Subcutaneous abdominal adipose tissue (tissue), 5 donors: ENCODE results near the gene MAEA.

ENCODE experiments used
- H3K27ac ChIP-seq: one replicate; pipeline ENCODE4 v1.7.0; 2013; ENCODE audit warnings: low read depth, mild to moderate bottlenecking, inconsistent platforms, low read length, moderate library complexity
- H3K27me3 ChIP-seq, 5 donors: one replicate each; pipeline ENCODE4 v1.7.0; 2013; ENCODE audit warnings: low read length in 5 of 5, inconsistent platforms in 1 of 5; ENCODE audit not compliant: control insufficient read depth in 5 of 5, insufficient read depth in 4 of 5
- H3K36me3 ChIP-seq, 5 donors: one replicate each; pipeline ENCODE4 v1.7.0; 2013; ENCODE audit warnings: low read length in 5 of 5; ENCODE audit not compliant: control insufficient read depth in 5 of 5, insufficient read depth in 5 of 5
- H3K4me1 ChIP-seq, 5 donors: one replicate each; pipeline ENCODE4 v1.7.0; 2013; ENCODE audit warnings: low read length in 5 of 5, mild to moderate bottlenecking in 3 of 5, moderate library complexity in 1 of 5; ENCODE audit not compliant: control insufficient read depth in 5 of 5, insufficient read depth in 5 of 5
- H3K4me3 ChIP-seq, 5 donors: one replicate each; pipeline ENCODE4 v1.7.0; 2013; ENCODE audit warnings: low read length in 5 of 5, low read depth in 1 of 5
- H3K9ac ChIP-seq, 5 donors: one replicate each; pipeline ENCODE4 v1.7.0; 2013; ENCODE audit warnings: low read length in 5 of 5, mild to moderate bottlenecking in 4 of 5, moderate library complexity in 3 of 5
- H3K9me3 ChIP-seq, 5 donors: one replicate each; pipeline ENCODE4 v1.7.0; 2013; ENCODE audit warnings: low read length in 5 of 5; ENCODE audit not compliant: control insufficient read depth in 5 of 5
- donor health status: healthy.
- donor health status: healthy.
- donor health status: healthy.
- donor health status: healthy.
- donor health status: healthy.

Gene MAEA

DNA sequence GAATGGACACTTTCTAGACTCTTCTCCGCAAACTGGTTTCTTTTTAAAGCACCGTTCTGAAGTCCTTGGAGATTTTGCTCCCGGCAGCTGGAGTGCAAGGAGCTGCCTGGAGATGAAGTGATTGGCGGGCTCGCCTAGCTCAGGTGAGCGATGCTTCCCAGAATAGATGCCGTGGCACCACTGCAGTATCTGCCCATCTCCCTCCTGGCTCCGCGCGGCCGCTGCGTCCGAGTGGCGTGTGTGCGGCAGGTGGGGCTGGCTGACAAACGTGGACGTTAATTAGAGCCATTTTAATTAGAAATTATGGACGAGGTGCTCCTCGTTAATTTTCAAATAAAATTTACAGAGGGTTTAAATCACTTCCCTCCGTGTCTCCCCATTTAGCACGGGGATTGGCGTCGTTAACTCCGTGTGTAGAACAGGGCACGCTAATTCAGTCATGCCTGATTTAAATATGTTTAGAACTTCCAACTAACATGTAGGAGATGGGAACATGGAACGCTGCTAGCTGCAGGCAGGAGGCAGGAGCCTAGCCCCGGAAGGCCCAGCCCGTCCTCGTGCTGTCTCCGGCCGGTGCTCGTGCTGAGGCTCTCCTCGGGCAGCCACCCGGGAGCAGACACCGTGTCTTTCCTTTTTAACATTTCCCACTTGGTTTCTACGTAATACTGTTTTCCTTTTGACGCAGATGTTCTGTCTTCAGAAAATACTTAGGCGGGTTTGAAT, 68.9 kb downstream of the MAEA start:
- Histone ChIP-seq H3K4me1 (peaks cover 0 to 9% (median 0%) of the 10 kb centered on the region in 5 donors), H3K27ac (no peak overlapping the region), H3K4me3 (no peak overlapping the region), H3K9me3 (no peaks in the 10 kb centered on the region), H3K9ac (no peak overlapping the region), H3K27me3 (no peaks in the 10 kb centered on the region), H3K36me3 (peaks cover 0 to 75% (median 51%) of the 10 kb centered on the region in 5 donors)

DNA sequence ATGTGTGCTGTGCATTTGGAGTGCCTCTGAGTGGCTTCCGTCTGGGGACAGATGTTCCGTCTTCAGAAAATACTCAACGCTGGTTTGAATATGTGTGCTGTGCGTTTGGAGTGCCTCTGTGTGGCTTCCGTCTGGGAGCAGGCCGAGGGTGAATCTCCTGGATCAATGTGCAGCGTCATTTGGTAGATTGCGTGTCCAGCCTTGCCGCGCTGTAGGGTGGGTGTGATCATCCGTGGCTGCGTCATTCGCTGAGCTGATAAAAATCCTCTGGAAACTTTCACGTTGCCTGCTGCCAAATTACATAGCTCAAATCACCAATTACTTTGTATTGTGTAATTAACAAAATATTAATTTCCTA, 69.4 kb downstream of the MAEA start:
- H3K4me3 ChIP-seq = no peak overlapping the region
- peaks cover 0 to 9% (median 0%) of the 10 kb centered on the region in 5 donors for H3K4me1 ChIP-seq
- no peak overlapping the region for H3K9ac ChIP-seq
- peaks cover 0 to 74% (median 50%) of the 10 kb centered on the region in 5 donors for H3K36me3 ChIP-seq
- no peaks in the 10 kb centered on the region for H3K9me3 ChIP-seq
- H3K27ac ChIP-seq = no peak overlapping the region
- H3K27me3 ChIP-seq = no peaks in the 10 kb centered on the region

DNA sequence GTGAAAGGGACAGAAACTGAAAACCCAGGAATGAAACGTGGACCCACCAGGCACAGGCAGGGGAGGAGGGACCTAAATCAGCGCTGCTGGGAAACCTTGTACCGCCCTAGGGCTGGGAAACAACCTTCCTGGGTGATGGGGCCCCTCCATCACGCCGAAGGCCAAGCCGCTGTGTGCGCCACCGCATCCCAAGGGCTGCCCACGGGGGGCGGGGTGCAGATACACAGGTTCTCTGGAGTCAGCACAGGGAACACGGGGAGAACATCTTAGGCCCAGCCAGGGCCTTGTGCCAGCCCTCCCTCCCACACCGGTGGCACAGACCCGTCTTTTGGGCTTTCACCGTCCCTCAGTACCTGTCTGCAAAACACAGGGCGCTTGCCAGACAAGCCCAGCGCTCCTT, 70.3 kb downstream of the MAEA start:
- Histone ChIP-seq H3K36me3 (peaks cover 0 to 72% (median 44%) of the 10 kb centered on the region in 5 donors), H3K4me1 (peaks cover 0 to 9% (median 0%) of the 10 kb centered on the region in 5 donors), H3K9ac (peak overlapping the region in 1 of 5 donors; percentile 44), H3K27me3 (no peaks in the 10 kb centered on the region), H3K4me3 (no peak overlapping the region), H3K27ac (no peak overlapping the region), H3K9me3 (no peaks in the 10 kb centered on the region)

- Histone ChIP-seq H3K36me3 (peaks cover 0 to 70% (median 37%) of the 10 kb centered on the region in 5 donors), H3K27me3 (no peaks in the 10 kb centered on the region), H3K9ac (peak overlapping the region in 1 of 5 donors; percentile 44), H3K9me3 (no peaks in the 10 kb centered on the region), H3K4me3 (no peak overlapping the region), H3K4me1 (peaks cover 0 to 9% (median 0%) of the 10 kb centered on the region in 5 donors), H3K27ac (no peak overlapping the region)
Measured at GRCh38 chr4:1360423-1361283, 71.0 kb downstream of the MAEA start.

DNA sequence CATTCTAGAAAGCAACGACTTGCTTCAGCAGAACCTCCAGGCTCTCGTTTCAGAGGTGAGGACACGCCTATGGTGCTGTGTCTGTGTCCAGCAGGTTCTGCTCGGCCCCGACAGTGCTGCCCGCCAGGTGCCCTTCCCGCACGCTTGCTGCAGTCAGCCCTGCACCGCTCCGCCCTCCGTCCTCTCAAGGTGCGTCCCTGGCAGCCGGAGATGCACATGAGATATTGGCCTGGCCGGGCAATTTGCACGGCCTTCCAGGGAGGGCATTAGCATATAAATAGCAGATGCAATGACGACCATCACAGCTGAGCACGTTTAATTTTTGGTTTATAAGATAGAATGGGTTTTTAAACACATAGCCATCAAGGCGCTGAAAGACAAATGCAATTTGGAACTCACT, 71.7 kb downstream of the MAEA start:
- no peaks in the 10 kb centered on the region for H3K9me3 ChIP-seq
- H3K36me3 ChIP-seq = peaks cover 0 to 75% (median 34%) of the 10 kb centered on the region in 5 donors
- H3K27ac ChIP-seq = no peak overlapping the region
- H3K9ac ChIP-seq = no peak overlapping the region
- H3K27me3 ChIP-seq = no peaks in the 10 kb centered on the region
- H3K4me1 ChIP-seq = peaks cover 0 to 9% (median 0%) of the 10 kb centered on the region in 5 donors
- no peak overlapping the region for H3K4me3 ChIP-seq

GRCh38 chr4:1362046-1362445, 72.4 kb downstream of the MAEA start:
- H3K4me1 ChIP-seq = peaks cover 0 to 9% (median 0%) of the 10 kb centered on the region in 5 donors
- no peak overlapping the region for H3K9ac ChIP-seq
- no peaks in the 10 kb centered on the region for H3K9me3 ChIP-seq
- H3K36me3 ChIP-seq = peaks cover 0 to 77% (median 36%) of the 10 kb centered on the region in 5 donors
- H3K27me3 ChIP-seq = no peaks in the 10 kb centered on the region
- H3K27ac ChIP-seq = no peak overlapping the region
- no peak overlapping the region for H3K4me3 ChIP-seq

DNA sequence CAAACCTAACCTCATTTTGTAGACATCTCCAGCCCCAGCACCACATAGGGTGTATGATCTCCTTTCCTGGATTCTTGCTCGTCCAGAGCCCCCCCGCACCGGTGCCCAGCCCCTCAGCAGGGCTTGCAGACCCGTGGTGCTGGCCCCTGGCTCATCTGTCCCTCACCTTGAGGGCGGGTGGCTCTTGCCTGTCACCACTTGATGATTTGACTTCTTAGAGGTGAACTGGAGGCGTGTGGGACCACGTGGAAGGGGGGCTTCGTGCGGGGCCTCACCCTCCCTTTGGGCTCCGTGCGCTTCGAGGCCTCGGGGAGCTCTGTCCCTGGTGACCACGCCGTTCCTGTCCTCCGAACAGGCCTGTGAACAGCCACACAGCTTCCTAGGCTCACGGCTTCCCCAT, 72.8 kb downstream of the MAEA start:
- H3K27ac ChIP-seq = no peak overlapping the region
- no peak overlapping the region for H3K9ac ChIP-seq
- H3K36me3 ChIP-seq = peaks cover 0 to 76% (median 34%) of the 10 kb centered on the region in 5 donors
- no peaks in the 10 kb centered on the region for H3K27me3 ChIP-seq
- no peak overlapping the region for H3K4me3 ChIP-seq
- H3K4me1 ChIP-seq = peaks cover 0 to 9% (median 0%) of the 10 kb centered on the region in 5 donors
- H3K9me3 ChIP-seq = no peaks in the 10 kb centered on the region

GRCh38 chr4:1363513-1363912, 73.8 kb downstream of the MAEA start:
- peaks cover 0 to 9% (median 0%) of the 10 kb centered on the region in 5 donors for H3K4me1 ChIP-seq
- H3K9me3 ChIP-seq = no peaks in the 10 kb centered on the region
- no peak overlapping the region for H3K9ac ChIP-seq
- no peaks in the 10 kb centered on the region for H3K27me3 ChIP-seq
- H3K36me3 ChIP-seq = peaks cover 0 to 76% (median 37%) of the 10 kb centered on the region in 5 donors
- H3K4me3 ChIP-seq = no peak overlapping the region
- H3K27ac ChIP-seq = no peak overlapping the region

DNA sequence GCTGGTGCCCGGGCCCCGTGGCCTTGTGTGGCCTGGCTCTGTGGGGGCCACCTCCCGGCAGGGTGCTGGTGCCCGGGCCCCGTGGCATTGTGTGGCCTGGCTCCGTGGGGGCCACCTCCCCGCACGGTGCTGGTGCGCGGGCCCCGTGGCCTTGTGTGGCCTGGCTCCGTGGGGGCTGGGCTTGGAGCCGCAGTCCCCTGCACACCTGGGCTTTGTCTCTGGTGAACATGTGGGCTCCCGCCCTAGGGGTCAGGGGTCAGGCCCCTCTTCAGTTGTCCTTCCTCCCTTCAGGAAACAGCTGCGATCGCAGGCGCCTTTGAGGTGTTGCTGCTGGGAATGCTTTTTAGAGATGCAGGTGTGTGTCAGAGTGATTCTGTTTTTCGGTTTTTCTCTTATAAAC, 74.5 kb downstream of the MAEA start:
- no peaks in the 10 kb centered on the region for H3K27me3 ChIP-seq
- H3K4me3 ChIP-seq = no peak overlapping the region
- H3K36me3 ChIP-seq = peaks cover 0 to 75% (median 35%) of the 10 kb centered on the region in 5 donors
- no peaks in the 10 kb centered on the region for H3K9me3 ChIP-seq
- peaks cover 0 to 9% (median 0%) of the 10 kb centered on the region in 5 donors for H3K4me1 ChIP-seq
- no peak overlapping the region for H3K9ac ChIP-seq
- H3K27ac ChIP-seq = no peak overlapping the region

GRCh38 chr4:1364748-1365147, 75.1 kb downstream of the MAEA start:
- Histone ChIP-seq H3K9ac (no peak overlapping the region), H3K27me3 (no peaks in the 10 kb centered on the region), H3K4me1 (peaks cover 0 to 9% (median 0%) of the 10 kb centered on the region in 5 donors), H3K27ac (no peak overlapping the region), H3K4me3 (no peak overlapping the region), H3K36me3 (peaks cover 0 to 70% (median 35%) of the 10 kb centered on the region in 5 donors), H3K9me3 (no peaks in the 10 kb centered on the region)
